PC-3 (cell line): Measurements from ENCODE around the gene SAPCD2. TPM values are rescaled to one million over a fixed set of nuclear protein-coding genes. Genes with fewer than 3 reads are reported as not detected.

Source experiments
- ATAC-seq: fragments of 200-7000 bp; cut with Tn5 transposase; 2 replicates; pipeline ENCODE4 v1.9.1; 2020; ENCODE audit warnings: mild to moderate bottlenecking, moderate library complexity
- BruUV-seq: library from RNA; stranded (reverse); fragments of 400-500 nt; replicated peaks from 2 replicates; lab custom pipeline; 2021; lab: Mats Ljungman, UMichigan
- CTCF ChIA-PET: fragments of 300-600 bp; sonication (Branson Sonifier 250); formaldehyde crosslinking; loops from one replicate; lab custom pipeline; 2022; ENCODE audit warnings: antibody characterized with exemption; lab: Charles Lee
- POLR2A ChIA-PET: fragments of 300-600 bp; sonication (Branson Sonifier 250); formaldehyde crosslinking; loops from one replicate; lab custom pipeline; 2022; ENCODE audit warnings: antibody characterized with exemption; ENCODE audit not compliant: unreplicated experiment; lab: Charles Lee
- DNase-seq: peaks from one replicate; pipeline ENCODE4 v3.0.0-alpha.2; 2015
- H2AFZ ChIP-seq: fragments of 300-600 bp; sonication (generic); 2 replicates; pipeline ENCODE4 v1.6.0; 2016; ENCODE audit warnings: antibody characterized with exemption, low read length
- H3F3A ChIP-seq: fragments of 300-600 bp; sonication (generic); one replicate; pipeline ENCODE4 v1.6.0; 2017; ENCODE audit warnings: antibody characterized with exemption, low read length, control low read depth, mild to moderate bottlenecking; ENCODE audit not compliant: unreplicated experiment
- H3K27ac ChIP-seq: fragments of 300-600 bp; sonication (generic); 2 replicates; pipeline ENCODE4 v1.5.1; 2016; ENCODE audit warnings: mild to moderate bottlenecking, low read length
- H3K27me3 ChIP-seq: fragments of 300-600 bp; sonication (generic); 2 replicates; pipeline ENCODE4 v1.6.1; 2016; ENCODE audit warnings: low read length, mixed read lengths
- H3K36me3 ChIP-seq: fragments of 300-600 bp; sonication (generic); 2 replicates; pipeline ENCODE4 v1.6.1; 2016; ENCODE audit warnings: low read depth, mixed run types, low read length, mixed read lengths
- H3K4me1 ChIP-seq: fragments of 300-600 bp; sonication (generic); 2 replicates; pipeline ENCODE4 v1.5.1; 2016; ENCODE audit warnings: low read length; ENCODE audit not compliant: insufficient read depth
- H3K4me2 ChIP-seq: fragments of 300-600 bp; sonication (generic); 2 replicates; pipeline ENCODE4 v1.6.0; 2016; ENCODE audit warnings: low read length
- H3K4me3 ChIP-seq: fragments of 300-600 bp; sonication (generic); 2 replicates; pipeline ENCODE4 v1.5.1; 2016; ENCODE audit warnings: mild to moderate bottlenecking, low read length, mixed read lengths
- H3K79me2 ChIP-seq: fragments of 300-600 bp; sonication (generic); 2 replicates; pipeline ENCODE4 v1.6.1; 2017; ENCODE audit warnings: low read length, mixed read lengths
- H3K9ac ChIP-seq: fragments of 300-600 bp; sonication (generic); 2 replicates; pipeline ENCODE4 v1.6.0; 2016; ENCODE audit warnings: mild to moderate bottlenecking, low read length
- H3K9me2 ChIP-seq: fragments of 300-600 bp; sonication (generic); replicated peaks from 2 replicates; pipeline ENCODE4 v1.6.1; 2016; ENCODE audit warnings: mixed run types, low read length, mixed read lengths
- H3K9me3 ChIP-seq: fragments of 300-600 bp; sonication (generic); 2 replicates; pipeline ENCODE4 v1.6.1; 2016; ENCODE audit warnings: low read length, mixed read lengths
- H4K20me1 ChIP-seq: fragments of 300-600 bp; sonication (generic); 2 replicates; pipeline ENCODE4 v1.6.1; 2016; ENCODE audit warnings: low read length, mixed read lengths
- EZH2 ChIP-seq: fragments of 300-600 bp; sonication (generic); IDR thresholded peaks from one replicate; pipeline ENCODE4 v1.6.1; 2017; ENCODE audit warnings: antibody characterized with exemption, mild to moderate bottlenecking, low read length; ENCODE audit not compliant: unreplicated experiment
- EZH2phosphoT487 ChIP-seq: fragments of 300-600 bp; sonication (generic); IDR thresholded peaks from 2 replicates; pipeline ENCODE4 v1.6.1; 2018; ENCODE audit warnings: mild to moderate bottlenecking, antibody characterized with exemption, low read length, borderline replicate concordance
- intact Hi-C: fragments of 100-400 bp; cut with micrococcal nuclease; formaldehyde crosslinking; loops from 2 replicates; pipeline ENCODE4 v1.9.0; 2023
- total RNA-seq: library from RNA; depleted of rRNA; stranded (reverse); fragments of >200 nt; gene quantifications from 2 replicates; pipeline ENCODE4 v1.2.3, GENCODE V29; 2014
- TF ChIP-seq, protein P1 (sequence below): fragments of 300-600 bp; sonication (generic); conservative IDR thresholded peaks from 2 replicates; pipeline ENCODE4 v1.5.1; 2017; ENCODE audit warnings: antibody characterized with exemption, low read depth, mild to moderate bottlenecking, low read length

SAPCD2 gene
- total RNA-seq, 1 experiment from 2014 or later: 98.4 TPM

DNA sequence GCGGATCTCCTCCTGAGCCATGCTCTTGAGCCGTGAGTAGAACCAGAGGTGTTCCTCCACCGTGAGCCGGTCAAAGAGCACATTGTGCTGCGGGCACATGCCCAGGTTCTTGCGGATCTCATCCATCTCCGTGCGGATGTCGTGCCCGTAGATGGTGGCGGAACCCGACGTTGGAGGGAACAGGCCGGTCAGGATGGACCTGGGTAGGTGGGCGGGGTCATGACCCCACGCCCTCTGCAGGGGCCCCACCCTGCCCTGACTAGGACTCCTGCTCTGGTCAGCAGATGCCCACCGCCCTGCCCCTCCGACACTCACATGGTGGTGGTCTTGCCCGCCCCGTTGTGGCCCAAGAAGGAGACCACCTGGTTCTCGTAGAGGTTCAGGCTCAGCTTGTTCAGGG is 54.4 kb downstream of the SAPCD2 start:
- Histone ChIP-seq H3K9me3 (no peaks in the 10 kb centered on the region), H3K27me3 (no peaks in the 10 kb centered on the region), H3K4me2 (no peak overlapping the region), H2AFZ (no peak overlapping the region), H3K9ac (no peak overlapping the region), H3K9me2 (no peaks in the 10 kb centered on the region), H3F3A (no peaks in the 10 kb centered on the region), H3K36me3 (no peaks in the 10 kb centered on the region), H3K4me3 (no peak overlapping the region), H3K4me1 (no peaks in the 10 kb centered on the region), H3K27ac (no peak overlapping the region), H4K20me1 (no peaks in the 10 kb centered on the region), H3K79me2 (no peaks in the 10 kb centered on the region)
- ATAC-seq (no peak), DNase-seq (no peak)
- ChIA-PET CTCF (no interaction called here), POLR2A (no interaction called here)
- intact Hi-C loops: no loop called here
- no TSS peak for BruUV-seq
- TF ChIP-seq EZH2phosphoT487 (no peak), EZH2 (no peak)
- TF ChIP-seq, protein P1, sequence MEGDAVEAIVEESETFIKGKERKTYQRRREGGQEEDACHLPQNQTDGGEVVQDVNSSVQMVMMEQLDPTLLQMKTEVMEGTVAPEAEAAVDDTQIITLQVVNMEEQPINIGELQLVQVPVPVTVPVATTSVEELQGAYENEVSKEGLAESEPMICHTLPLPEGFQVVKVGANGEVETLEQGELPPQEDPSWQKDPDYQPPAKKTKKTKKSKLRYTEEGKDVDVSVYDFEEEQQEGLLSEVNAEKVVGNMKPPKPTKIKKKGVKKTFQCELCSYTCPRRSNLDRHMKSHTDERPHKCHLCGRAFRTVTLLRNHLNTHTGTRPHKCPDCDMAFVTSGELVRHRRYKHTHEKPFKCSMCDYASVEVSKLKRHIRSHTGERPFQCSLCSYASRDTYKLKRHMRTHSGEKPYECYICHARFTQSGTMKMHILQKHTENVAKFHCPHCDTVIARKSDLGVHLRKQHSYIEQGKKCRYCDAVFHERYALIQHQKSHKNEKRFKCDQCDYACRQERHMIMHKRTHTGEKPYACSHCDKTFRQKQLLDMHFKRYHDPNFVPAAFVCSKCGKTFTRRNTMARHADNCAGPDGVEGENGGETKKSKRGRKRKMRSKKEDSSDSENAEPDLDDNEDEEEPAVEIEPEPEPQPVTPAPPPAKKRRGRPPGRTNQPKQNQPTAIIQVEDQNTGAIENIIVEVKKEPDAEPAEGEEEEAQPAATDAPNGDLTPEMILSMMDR: no peak

DNA sequence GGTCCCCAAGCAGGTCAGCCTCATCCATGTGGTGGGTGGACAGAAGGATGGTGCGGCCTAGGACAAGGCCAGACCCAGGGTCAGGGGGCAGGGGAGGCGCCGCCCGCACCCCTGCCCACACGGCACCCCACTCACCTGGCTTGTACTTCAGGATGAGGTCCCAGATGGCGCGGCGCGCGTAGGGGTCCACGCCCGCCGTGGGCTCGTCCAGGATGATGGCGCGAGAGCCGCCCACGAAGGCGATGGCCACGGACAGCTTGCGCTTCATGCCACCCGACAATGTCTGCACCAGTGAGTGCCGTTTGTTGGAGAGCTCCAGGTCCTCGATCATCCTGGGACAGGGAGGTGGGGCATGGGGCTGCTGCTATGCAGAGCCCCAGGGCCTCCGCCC is 54.8 kb downstream of the SAPCD2 start:
- H3K79me2 ChIP-seq: no peaks in the 10 kb centered on the region

GRCh38 chr9:137014776-137015539 is 55.4 kb downstream of the SAPCD2 start:
- no TSS peak for BruUV-seq
- Histone ChIP-seq H3K9me3 (no peaks in the 10 kb centered on the region), H3K36me3 (no peaks in the 10 kb centered on the region), H3K27me3 (no peaks in the 10 kb centered on the region), H4K20me1 (no peaks in the 10 kb centered on the region), H3K79me2 (no peaks in the 10 kb centered on the region), H3K4me1 (no peaks in the 10 kb centered on the region), H2AFZ (no peak overlapping the region), H3K9ac (no peak overlapping the region), H3F3A (no peaks in the 10 kb centered on the region), H3K27ac (no peak overlapping the region), H3K4me3 (no peak overlapping the region), H3K9me2 (no peaks in the 10 kb centered on the region), H3K4me2 (no peak overlapping the region)
- CTCF ChIA-PET: no interaction called here
- TF ChIP-seq EZH2: no peak
- TF ChIP-seq EZH2phosphoT487: no peak
- TF ChIP-seq, protein P1: no peak
- DNase-seq (no peak), ATAC-seq (no peak)
- intact Hi-C loops: no loop called here
- POLR2A ChIA-PET: no interaction called here

More for the DNA sequence above, 54.8 kb downstream of the SAPCD2 start:
- DNase-seq (no peak), ATAC-seq (no peak)
- BruUV-seq: TSS peak; percentile 20
- Histone ChIP-seq H4K20me1 (no peaks in the 10 kb centered on the region), H3K4me3 (no peak overlapping the region), H3F3A (no peaks in the 10 kb centered on the region), H3K9me2 (no peaks in the 10 kb centered on the region), H2AFZ (no peak overlapping the region), H3K9ac (no peak overlapping the region), H3K4me2 (no peak overlapping the region), H3K36me3 (no peaks in the 10 kb centered on the region), H3K27ac (no peak overlapping the region), H3K4me1 (no peaks in the 10 kb centered on the region), H3K9me3 (no peaks in the 10 kb centered on the region), H3K27me3 (no peaks in the 10 kb centered on the region)
- intact Hi-C loops: no loop called here
- CTCF ChIA-PET: no interaction called here
- TF ChIP-seq, protein P1: no peak
- TF ChIP-seq EZH2phosphoT487: no peak
- TF ChIP-seq EZH2: no peak
- POLR2A ChIA-PET: no interaction called here
